HS-5 (cell line): ENCODE results near the gene GRK7.
A peak's percentile ranks its signal among the peaks of the same experiment; 100 is the strongest.

Experiments used
- DNase-seq: peaks from one replicate; pipeline ENCODE4 v3.0.0-alpha.2; 2012; ENCODE audit warnings: low read depth

The GRK7 gene

GRCh38 chr3:141763088-141763750, at the start of gene GRK7:
Gene GRK7 (plus strand): TSS chr3:141763408. CDS start chr3:141778285, 14,877 bp downstream.
- no peak for DNase-seq

- DNase-seq = no peak
These were observed 48.5 kb upstream of the GRK7 start for GRCh38 chr3:141714671-141715070.

- no peak for DNase-seq
These were observed 41.1 kb upstream of the GRK7 start for GRCh38 chr3:141722081-141722480.

GRCh38 chr3:141722648-141723047, 40.6 kb upstream of the GRK7 start:
- DNase-seq = no peak

GRCh38 chr3:141723255-141723654, 40.0 kb upstream of the GRK7 start:
- DNase-seq = no peak

- DNase-seq = no peak
These were observed 39.0 kb upstream of the GRK7 start for GRCh38 chr3:141724186-141724585.

GRCh38 chr3:141725036-141725435, 38.2 kb upstream of the GRK7 start:
- no peak for DNase-seq

- no peak for DNase-seq
These were observed 36.7 kb upstream of the GRK7 start for GRCh38 chr3:141726483-141726882.

GRCh38 chr3:141728355-141728892, 34.8 kb upstream of the GRK7 start:
- DNase-seq = no peak

- no peak for DNase-seq
These were observed 34.0 kb upstream of the GRK7 start for GRCh38 chr3:141729240-141729639.

- DNase-seq = no peak
These were observed 28.0 kb upstream of the GRK7 start for GRCh38 chr3:141735176-141735575.

- DNase-seq = no peak
These were observed 27.3 kb upstream of the GRK7 start for GRCh38 chr3:141735770-141736465.

GRCh38 chr3:141737093-141737492, 26.1 kb upstream of the GRK7 start:
- DNase-seq = no peak

GRCh38 chr3:141737678-141738021, 25.6 kb upstream of the GRK7 start:
- peak; percentile 2 for DNase-seq

GRCh38 chr3:141738022-141738890, 25.0 kb upstream of the GRK7 start, which contains the start of gene RNF7:
Gene RNF7 (plus strand): TSS chr3:141738298. CDS start chr3:141738342, 44 bp downstream.
- peak; percentile 77 for DNase-seq

- peak; percentile 40 for DNase-seq
These were observed 24.3 kb upstream of the GRK7 start for GRCh38 chr3:141738891-141739363.

GRCh38 chr3:141739731-141740130, 23.5 kb upstream of the GRK7 start:
- DNase-seq = no peak

- DNase-seq = no peak
These were observed 22.9 kb upstream of the GRK7 start for GRCh38 chr3:141740349-141740748.

GRCh38 chr3:141743305-141743704, 19.9 kb upstream of the GRK7 start:
- no peak for DNase-seq

GRCh38 chr3:141746962-141747361, 16.2 kb upstream of the GRK7 start:
- no peak for DNase-seq

- DNase-seq = no peak
These were observed 9.8 kb upstream of the GRK7 start for GRCh38 chr3:141753399-141753798.

GRCh38 chr3:141754032-141754431, 9.2 kb upstream of the GRK7 start:
- DNase-seq = no peak
